Psoas muscle (tissue), 8 donors: ENCODE results near the gene ATOH1. TPM values are rescaled to one million over a fixed set of nuclear protein-coding genes. Genes with fewer than 3 reads are reported as not detected.

ENCODE experiments used
- ATAC-seq, 4 donors: fragments of 200-7000 bp; cut with Tn5 transposase; one replicate each; pipeline ENCODE4 v1.9.1; 2020; ENCODE audit warnings: moderate library complexity in 3 of 4, mild to moderate bottlenecking in 2 of 4
- DNase-seq, 2 donors: peaks; one replicate each; pipeline ENCODE4 v3.0.0-alpha.2; 2020
- H3K27ac ChIP-seq: fragments of 200-600 bp; one replicate; pipeline ENCODE4 v1.8.0; 2022
- H3K27me3 ChIP-seq, 3 donors: fragments of 200-600 bp in 1 of 3; one replicate each; pipeline versions ENCODE4 v1.6.1 to v1.8.0; 2013 to 2022; ENCODE audit warnings: low read length in 2 of 3, mild to moderate bottlenecking in 2 of 3, moderate library complexity in 1 of 3; ENCODE audit not compliant: insufficient read depth in 3 of 3
- H3K36me3 ChIP-seq, 2 donors: fragments of 200-600 bp in 1 of 2; one replicate each; pipeline versions ENCODE4 v1.6.1 to v1.8.0; 2013 to 2022; ENCODE audit warnings: low read depth in 1 of 2, mild to moderate bottlenecking in 1 of 2, moderate library complexity in 1 of 2; ENCODE audit not compliant: insufficient read depth in 1 of 2
- H3K4me1 ChIP-seq: fragments of 200-600 bp; one replicate; pipeline ENCODE4 v1.8.0; 2022
- H3K4me3 ChIP-seq: fragments of 200-600 bp; one replicate; pipeline ENCODE4 v1.8.0; 2022; ENCODE audit warnings: mild to moderate bottlenecking
- H3K9me3 ChIP-seq: fragments of 200-600 bp; one replicate; pipeline ENCODE4 v1.8.0; 2022
- WGBS, 3 donors: extraction: QIAGEN DNeasy Blood & Tissue Kit; methylation state at CpG; one replicate each; pipeline versions ENCODE4 v1.1.6 to v1.1.7; 2013; 5-methylcytosine and 5-hydroxymethylcytosine counted together
- intact Hi-C, 2 donors: fragments of 100-400 bp; cut with DNase I; formaldehyde crosslinking; loops; one replicate each; pipeline versions ENCODE4 v1.11.0 to v1.14.2; 2022
- polyA plus RNA-seq, 3 donors: library from polyadenylated mRNA; stranded (reverse); fragments of 200-250 nt; gene quantifications; one replicate each; pipeline ENCODE4 v1.2.3, GENCODE V29; 2013
- total RNA-seq, 4 donors: library from RNA; stranded (reverse); fragmentation: NEBNext Ultra II Directional in 2 of 4; extraction: Animal tissue kit (Norgen Biotek cat#: 25700) in 2 of 4; gene quantifications; one replicate each; pipeline versions ENCODE4 v1.2.1 to v1.2.4, GENCODE V29; 2021 to 2023
- TF ChIP-seq, protein P1 (sequence below): fragments of 200-600 bp; IDR thresholded peaks from one replicate; pipeline ENCODE4 v1.8.0; 2022; ENCODE audit warnings: antibody characterized with exemption
- donor health status: healthy with polysubstance abuse.
- donor health status: DM: no; HTN: no; CAD: no; lungs with moderate emphysema.
- donor health status: Bipolar disorder and iron deficiency.
- donor health status: healthy.
- donor health status: DM: yes; HTN: yes; CAD: no.
- donor health status: DM: no; HTN: no; CAD: no.
- donor health status: DM: no; HTN: no; CAD: no.
- donor health status: DM: yes; HTN: yes; CAD: no.

The ATOH1 gene
- total and polyA plus RNA-seq, 7 donors: not detected

- intact Hi-C loops: no loop called here
- Histone ChIP-seq H3K9me3 (no peaks in the 10 kb centered on the region), H3K36me3 (no peaks in the 10 kb centered on the region), H3K4me1 (no peaks in the 10 kb centered on the region), H3K27ac (no peak overlapping the region), H3K4me3 (no peak overlapping the region), H3K27me3 (no peaks in the 10 kb centered on the region)
- DNase-seq (no peak), ATAC-seq (no peak)
- TF ChIP-seq, protein P1, sequence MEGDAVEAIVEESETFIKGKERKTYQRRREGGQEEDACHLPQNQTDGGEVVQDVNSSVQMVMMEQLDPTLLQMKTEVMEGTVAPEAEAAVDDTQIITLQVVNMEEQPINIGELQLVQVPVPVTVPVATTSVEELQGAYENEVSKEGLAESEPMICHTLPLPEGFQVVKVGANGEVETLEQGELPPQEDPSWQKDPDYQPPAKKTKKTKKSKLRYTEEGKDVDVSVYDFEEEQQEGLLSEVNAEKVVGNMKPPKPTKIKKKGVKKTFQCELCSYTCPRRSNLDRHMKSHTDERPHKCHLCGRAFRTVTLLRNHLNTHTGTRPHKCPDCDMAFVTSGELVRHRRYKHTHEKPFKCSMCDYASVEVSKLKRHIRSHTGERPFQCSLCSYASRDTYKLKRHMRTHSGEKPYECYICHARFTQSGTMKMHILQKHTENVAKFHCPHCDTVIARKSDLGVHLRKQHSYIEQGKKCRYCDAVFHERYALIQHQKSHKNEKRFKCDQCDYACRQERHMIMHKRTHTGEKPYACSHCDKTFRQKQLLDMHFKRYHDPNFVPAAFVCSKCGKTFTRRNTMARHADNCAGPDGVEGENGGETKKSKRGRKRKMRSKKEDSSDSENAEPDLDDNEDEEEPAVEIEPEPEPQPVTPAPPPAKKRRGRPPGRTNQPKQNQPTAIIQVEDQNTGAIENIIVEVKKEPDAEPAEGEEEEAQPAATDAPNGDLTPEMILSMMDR: no peak
- 75 to 81% (median 75%) methylated on average over 4 of the region's 4 CpGs for WGBS, 3 donors
Measured at GRCh38 chr4:93879919-93880318, 51.4 kb downstream of the ATOH1 start.
